CD4-positive, CD25-positive, alpha-beta regulatory T cell (primary cell): Measurements from ENCODE around the gene EP300. TPM values are rescaled to one million over a fixed set of nuclear protein-coding genes. Genes with fewer than 3 reads are reported as not detected.

Source experiments
- ATAC-seq, 2 donors: fragments of 150-1000 bp; cut with Tn5 transposase; one replicate each; pipeline ENCODE4 v1.10.0; 2021; ENCODE audit warnings: low read depth in 2 of 2, moderate number of reproducible peaks in 2 of 2, moderate library complexity in 1 of 2
- DNase-seq, 3 donors: peaks; one replicate each; pipeline versions ENCODE4 v3.0.0 to v3.0.0-alpha.2; 2012 to 2022; ENCODE audit warnings: mixed read lengths in 1 of 3
- H3K27ac ChIP-seq: one replicate; pipeline ENCODE4 v1.7.0; 2013; ENCODE audit warnings: mild to moderate bottlenecking, low read length; ENCODE audit not compliant: insufficient read depth, poor library complexity, severe bottlenecking
- H3K27me3 ChIP-seq: one replicate; pipeline ENCODE4 v1.7.0; 2013; ENCODE audit warnings: low read length; ENCODE audit not compliant: control insufficient read depth, insufficient read depth
- H3K36me3 ChIP-seq: one replicate; pipeline ENCODE4 v1.7.0; 2013; ENCODE audit warnings: mild to moderate bottlenecking, low read length, moderate library complexity; ENCODE audit not compliant: control insufficient read depth, insufficient read depth
- H3K4me1 ChIP-seq: 2 replicates; pipeline ENCODE4 v1.7.0; 2013; ENCODE audit warnings: mild to moderate bottlenecking, low read length; ENCODE audit not compliant: insufficient read depth, control insufficient read depth, poor library complexity, severe bottlenecking
- H3K4me3 ChIP-seq: one replicate; pipeline ENCODE4 v1.7.0; 2013; ENCODE audit warnings: low read depth, mild to moderate bottlenecking, low read length, moderate library complexity
- H3K9me3 ChIP-seq, 2 experiments: 1 replicate in 1 of 2; 2 replicates in 1 of 2; pipeline ENCODE4 v1.7.0; 2013; ENCODE audit warnings: low read length in 2 of 2, mild to moderate bottlenecking in 1 of 2, moderate library complexity in 1 of 2; ENCODE audit not compliant: control insufficient read depth in 2 of 2
- H3K27ac Mint-ChIP-seq, 3 donors: one replicate each; pipeline ENCODE4 v1.8.0; 2020 to 2022; ENCODE audit warnings: mild to moderate bottlenecking in 3 of 3, mixed read lengths in 3 of 3, moderate library complexity in 2 of 3
- H3K27me3 Mint-ChIP-seq: one replicate; pipeline ENCODE4 v1.8.0; 2022; ENCODE audit warnings: mild to moderate bottlenecking, mixed read lengths
- H3K36me3 Mint-ChIP-seq: one replicate; pipeline ENCODE4 v1.8.0; 2020; ENCODE audit warnings: mixed read lengths
- H3K4me1 Mint-ChIP-seq, 4 donors: one replicate each; pipeline ENCODE4 v1.8.0; 2020 to 2022; ENCODE audit warnings: mixed read lengths in 4 of 4, mild to moderate bottlenecking in 1 of 4
- H3K4me3 Mint-ChIP-seq, 4 donors: one replicate each; pipeline ENCODE4 v1.8.0; 2020 to 2022; ENCODE audit warnings: mild to moderate bottlenecking in 4 of 4, mixed read lengths in 4 of 4, moderate library complexity in 3 of 4
- H3K9me3 Mint-ChIP-seq, 7 donors: one replicate each; pipeline ENCODE4 v1.8.0; 2020 to 2022; ENCODE audit warnings: mixed read lengths in 7 of 7, mild to moderate bottlenecking in 3 of 7, moderate library complexity in 2 of 7
- polyA plus RNA-seq, 4 donors: library from polyadenylated mRNA; unstranded; fragments of 300-500 nt; fragmentation: Illumina TruSeq; gene quantifications; one replicate each; pipeline ENCODE4 v1.2.3, GENCODE V29; 2021
- total RNA-seq: library from RNA; stranded (reverse); gene quantifications from one replicate; pipeline ENCODE4 v1.2.3, GENCODE V29; 2022

The EP300 gene
- total and polyA plus RNA-seq, 5 donors from 2014 or later = 8.1 to 177 (median 12.6) TPM

- Histone ChIP-seq H3K4me3 (peak overlapping the region; percentile 69), H3K27ac (peak overlapping the region; percentile 51), H3K4me1 (peaks cover 12% of the 10 kb centered on the region), H3K27me3 (no peaks in the 10 kb centered on the region), H3K9me3 (no peaks in the 10 kb centered on the region), H3K36me3 (peaks cover 38% of the 10 kb centered on the region)
- H3K4me3 Mint-ChIP-seq = peak overlapping the region in 1 of 4 donors; percentile 2
- H3K27ac Mint-ChIP-seq = peak overlapping the region in 1 of 3 donors; percentile 65
- peaks cover 0 to 1% (median 0%) of the 10 kb centered on the region in 7 donors for H3K9me3 Mint-ChIP-seq
- H3K36me3 Mint-ChIP-seq = peaks cover 20% of the 10 kb centered on the region
- H3K27me3 Mint-ChIP-seq = no peaks in the 10 kb centered on the region
- DNase-seq = no peak
- H3K4me1 Mint-ChIP-seq = peaks cover 8 to 26% (median 14%) of the 10 kb centered on the region in 4 donors
- no peak for ATAC-seq
Observed at GRCh38 chr22:41216984-41217383, 124.6 kb downstream of the EP300 start.

GRCh38 chr22:41217553-41218157, 125.3 kb downstream of the EP300 start:
- Mint-ChIP-seq H3K36me3 (peaks cover 18% of the 10 kb centered on the region), H3K4me3 (peak overlapping the region; percentile 2 to 68 (median 60)), H3K4me1 (peaks cover 8 to 26% (median 14%) of the 10 kb centered on the region in 4 donors), H3K9me3 (peaks cover 0 to 1% (median 0%) of the 10 kb centered on the region in 7 donors), H3K27ac (peak overlapping the region in 2 of 3 donors; percentile 65 to 88), H3K27me3 (no peaks in the 10 kb centered on the region)
- Histone ChIP-seq H3K27ac (peak overlapping the region; percentile 51), H3K27me3 (no peaks in the 10 kb centered on the region), H3K9me3 (no peaks in the 10 kb centered on the region), H3K4me1 (peaks cover 12% of the 10 kb centered on the region), H3K36me3 (peaks cover 44% of the 10 kb centered on the region), H3K4me3 (peak overlapping the region; percentile 69)
- peak in 2 of 3 donors; percentile 41 to 88 for DNase-seq
- ATAC-seq = peak; percentile 89 to 98

GRCh38 chr22:41222846-41223507, 130.6 kb downstream of the EP300 start:
- peak overlapping the region in 1 of 3 donors; percentile 44 for H3K27ac Mint-ChIP-seq

GRCh38 chr22:41223535-41223934, 131.1 kb downstream of the EP300 start:
- Mint-ChIP-seq H3K4me1 (peaks cover 0 to 6% (median 3%) of the 10 kb centered on the region in 4 donors), H3K27me3 (no peaks in the 10 kb centered on the region), H3K9me3 (no peaks in the 10 kb centered on the region), H3K27ac (peak overlapping the region in 1 of 3 donors; percentile 44), H3K36me3 (peaks cover 4% of the 10 kb centered on the region), H3K4me3 (no peak overlapping the region)
- Histone ChIP-seq H3K27ac (no peak overlapping the region), H3K27me3 (no peaks in the 10 kb centered on the region), H3K4me3 (no peak overlapping the region), H3K9me3 (no peaks in the 10 kb centered on the region), H3K36me3 (peaks cover 79% of the 10 kb centered on the region), H3K4me1 (no peaks in the 10 kb centered on the region)
- ATAC-seq (no peak), DNase-seq (no peak)

More at GRCh38 chr22:41222846-41223507, 130.6 kb downstream of the EP300 start:
- Mint-ChIP-seq H3K4me1 (peaks cover under 1 to 9% (median 5%) of the 10 kb centered on the region in 4 donors), H3K9me3 (no peaks in the 10 kb centered on the region), H3K27me3 (no peaks in the 10 kb centered on the region), H3K4me3 (peak overlapping the region in 1 of 4 donors; percentile 21), H3K36me3 (peaks cover 4% of the 10 kb centered on the region)
- no peaks in the 10 kb centered on the region for H3K9me3 ChIP-seq
- DNase-seq (no peak), ATAC-seq (no peak)
- H3K4me1 ChIP-seq = peaks cover 2% of the 10 kb centered on the region
- peaks cover 76% of the 10 kb centered on the region for H3K36me3 ChIP-seq
- no peak overlapping the region for H3K27ac ChIP-seq
- H3K27me3 ChIP-seq = no peaks in the 10 kb centered on the region
- H3K4me3 ChIP-seq = no peak overlapping the region

DNA sequence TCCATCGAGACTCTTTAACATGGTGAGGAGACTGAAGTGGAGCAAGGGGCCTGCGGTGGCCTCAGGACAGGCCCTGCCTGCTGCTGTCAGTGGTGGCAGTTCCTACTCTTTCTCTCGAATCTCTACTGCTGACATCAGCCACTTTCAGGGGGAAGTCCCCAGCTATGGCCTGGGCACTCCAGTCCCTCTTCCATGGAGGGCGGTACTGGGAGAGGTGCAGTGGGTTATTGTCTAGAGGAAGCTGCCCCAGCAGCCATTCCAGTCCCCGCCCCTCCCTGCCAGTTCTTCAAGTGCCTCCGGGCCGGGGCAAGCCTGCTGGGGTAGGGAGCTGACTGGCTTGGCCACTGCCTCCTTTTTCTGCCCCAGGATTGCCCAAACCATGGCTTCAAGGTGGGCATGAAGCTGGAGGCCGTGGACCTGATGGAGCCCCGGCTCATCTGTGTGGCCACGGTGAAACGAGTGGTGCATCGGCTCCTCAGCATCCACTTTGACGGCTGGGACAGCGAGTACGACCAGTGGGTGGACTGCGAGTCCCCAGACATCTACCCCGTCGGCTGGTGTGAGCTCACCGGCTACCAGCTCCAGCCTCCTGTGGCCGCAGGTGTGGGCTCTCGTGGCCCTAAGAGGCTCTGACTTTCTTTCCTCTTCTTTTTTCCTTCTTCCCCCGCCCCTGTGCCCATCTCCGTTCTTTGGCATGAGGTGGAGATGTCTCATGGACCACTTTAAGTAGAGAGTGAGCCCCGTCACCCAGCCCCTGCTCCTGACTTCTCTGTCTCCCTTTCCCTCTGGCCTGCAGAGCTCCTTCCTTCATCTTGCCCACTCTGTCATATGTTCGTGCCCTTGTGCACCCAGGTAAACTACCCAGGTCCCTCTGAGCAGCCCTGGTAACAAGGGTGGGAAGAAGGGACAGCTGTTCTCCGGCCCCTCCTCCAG, 134.6 kb downstream of the EP300 start:
- Mint-ChIP-seq H3K9me3 (no peaks in the 10 kb centered on the region), H3K4me3 (no peak overlapping the region), H3K4me1 (peaks cover 0 to 4% (median 0%) of the 10 kb centered on the region in 4 donors), H3K27me3 (no peaks in the 10 kb centered on the region), H3K27ac (no peak overlapping the region), H3K36me3 (no peaks in the 10 kb centered on the region)
- Histone ChIP-seq H3K27me3 (no peaks in the 10 kb centered on the region), H3K27ac (no peak overlapping the region), H3K4me1 (no peaks in the 10 kb centered on the region), H3K36me3 (peaks cover 64% of the 10 kb centered on the region), H3K9me3 (no peaks in the 10 kb centered on the region), H3K4me3 (no peak overlapping the region)
- DNase-seq (no peak), ATAC-seq (no peak)

- Mint-ChIP-seq H3K27me3 (no peaks in the 10 kb centered on the region), H3K4me3 (no peak overlapping the region), H3K36me3 (no peaks in the 10 kb centered on the region), H3K9me3 (no peaks in the 10 kb centered on the region), H3K27ac (no peak overlapping the region), H3K4me1 (peaks cover 0 to 4% (median 0%) of the 10 kb centered on the region in 4 donors)
- Histone ChIP-seq H3K9me3 (no peaks in the 10 kb centered on the region), H3K36me3 (peaks cover 43% of the 10 kb centered on the region), H3K4me1 (no peaks in the 10 kb centered on the region), H3K4me3 (no peak overlapping the region), H3K27me3 (no peaks in the 10 kb centered on the region), H3K27ac (no peak overlapping the region)
- DNase-seq (no peak), ATAC-seq (no peak)
Observed at GRCh38 chr22:41229215-41229614, 136.8 kb downstream of the EP300 start.
